GM06990 (cell line): ENCODE results near the gene NTHL1.

ENCODE experiments used
- DNase-seq: peaks from one replicate; pipeline ENCODE4 v3.0.0-alpha.2; 2011; ENCODE audit not compliant: insufficient read length; ENCODE audit errors: extremely low read depth
- H3K27me3 ChIP-seq: replicated peaks from 2 replicates; pipeline ENCODE4 v1.6.0; 2011; ENCODE audit warnings: low read length; ENCODE audit not compliant: control insufficient read depth, insufficient read depth
- H3K36me3 ChIP-seq: 2 replicates; pipeline ENCODE4 v1.5.1; 2011; ENCODE audit warnings: low read length; ENCODE audit not compliant: control insufficient read depth, insufficient read depth
- H3K4me3 ChIP-seq: replicated peaks from 2 replicates; pipeline ENCODE4 v1.5.1; 2011; ENCODE audit warnings: low read depth, mild to moderate bottlenecking, control low read depth, low read length
- TF ChIP-seq, protein P1 (sequence below): IDR thresholded peaks from 2 replicates; pipeline ENCODE4 v1.5.1; 2011; ENCODE audit warnings: low read length, control low read depth, mild to moderate bottlenecking, inconsistent platforms; ENCODE audit not compliant: insufficient read depth, poor library complexity, severe bottlenecking

The NTHL1 gene

DNA sequence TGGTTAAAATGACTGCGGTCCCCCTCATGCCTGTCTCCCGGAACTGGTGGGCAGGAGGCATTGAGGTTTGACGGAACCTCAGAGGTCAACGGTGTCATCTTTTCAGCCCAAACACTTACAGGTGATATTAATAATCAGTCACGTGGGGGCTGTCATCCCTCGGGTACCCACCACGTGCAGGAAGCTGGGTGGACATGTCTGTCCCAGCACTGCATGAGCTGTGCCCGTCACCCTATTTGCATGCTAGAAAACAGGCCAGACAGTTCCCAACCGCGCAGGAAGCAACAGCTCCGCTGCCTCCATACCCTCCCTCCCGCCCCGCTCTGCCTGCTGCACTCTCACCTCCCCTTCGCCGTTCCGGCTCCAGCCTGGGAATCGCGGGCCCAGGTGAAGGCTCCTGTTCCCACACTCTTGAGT, 56.5 kb downstream of the NTHL1 start:
- H3K27me3 ChIP-seq = no peaks in the 10 kb centered on the region
- peaks cover 5% of the 10 kb centered on the region for H3K36me3 ChIP-seq
- DNase-seq = peak; percentile 76
- TF ChIP-seq, protein P1, sequence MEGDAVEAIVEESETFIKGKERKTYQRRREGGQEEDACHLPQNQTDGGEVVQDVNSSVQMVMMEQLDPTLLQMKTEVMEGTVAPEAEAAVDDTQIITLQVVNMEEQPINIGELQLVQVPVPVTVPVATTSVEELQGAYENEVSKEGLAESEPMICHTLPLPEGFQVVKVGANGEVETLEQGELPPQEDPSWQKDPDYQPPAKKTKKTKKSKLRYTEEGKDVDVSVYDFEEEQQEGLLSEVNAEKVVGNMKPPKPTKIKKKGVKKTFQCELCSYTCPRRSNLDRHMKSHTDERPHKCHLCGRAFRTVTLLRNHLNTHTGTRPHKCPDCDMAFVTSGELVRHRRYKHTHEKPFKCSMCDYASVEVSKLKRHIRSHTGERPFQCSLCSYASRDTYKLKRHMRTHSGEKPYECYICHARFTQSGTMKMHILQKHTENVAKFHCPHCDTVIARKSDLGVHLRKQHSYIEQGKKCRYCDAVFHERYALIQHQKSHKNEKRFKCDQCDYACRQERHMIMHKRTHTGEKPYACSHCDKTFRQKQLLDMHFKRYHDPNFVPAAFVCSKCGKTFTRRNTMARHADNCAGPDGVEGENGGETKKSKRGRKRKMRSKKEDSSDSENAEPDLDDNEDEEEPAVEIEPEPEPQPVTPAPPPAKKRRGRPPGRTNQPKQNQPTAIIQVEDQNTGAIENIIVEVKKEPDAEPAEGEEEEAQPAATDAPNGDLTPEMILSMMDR = no peak
- H3K4me3 ChIP-seq = peak overlapping the region; percentile 61

DNA sequence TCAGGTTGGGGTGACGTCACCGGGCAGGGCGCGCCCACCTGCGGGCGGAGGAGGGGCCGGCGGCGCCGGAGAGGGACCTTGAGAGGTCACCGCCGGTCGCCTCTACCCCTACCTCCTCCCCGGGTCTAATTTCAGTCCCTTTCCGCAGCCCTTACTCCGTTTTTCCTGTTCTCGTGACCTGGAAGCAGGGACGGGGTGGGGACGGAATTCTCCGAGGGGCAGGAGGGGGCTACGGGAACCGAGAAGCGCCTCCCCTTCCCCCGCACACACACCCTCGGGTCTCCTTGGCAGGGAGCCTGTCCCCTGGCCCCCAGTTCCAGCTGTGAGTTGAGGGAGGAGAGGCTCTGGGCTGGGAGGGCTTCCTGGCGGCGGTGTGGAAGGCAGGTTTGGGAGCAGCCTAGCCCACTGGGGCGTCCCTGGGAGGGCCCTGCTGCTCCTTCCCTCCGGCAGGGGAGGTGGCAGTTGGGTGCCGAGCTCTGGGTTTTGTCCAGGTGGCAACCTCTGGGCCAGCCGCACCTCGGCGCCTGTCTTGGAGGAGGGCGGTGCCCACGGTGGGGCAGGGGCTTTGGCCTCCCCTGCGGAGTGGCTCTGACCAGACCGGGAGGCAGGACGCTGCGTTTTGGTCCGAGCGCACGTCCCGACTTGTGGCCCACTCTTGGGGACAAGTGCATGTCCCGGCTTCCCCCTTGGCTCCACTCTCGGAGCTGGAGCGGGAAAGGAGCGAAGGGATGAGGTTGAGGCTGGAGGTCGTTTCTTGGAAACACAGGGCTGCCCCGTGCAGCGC, 57.1 kb downstream of the NTHL1 start:
- H3K27me3 ChIP-seq = no peaks in the 10 kb centered on the region

DNA sequence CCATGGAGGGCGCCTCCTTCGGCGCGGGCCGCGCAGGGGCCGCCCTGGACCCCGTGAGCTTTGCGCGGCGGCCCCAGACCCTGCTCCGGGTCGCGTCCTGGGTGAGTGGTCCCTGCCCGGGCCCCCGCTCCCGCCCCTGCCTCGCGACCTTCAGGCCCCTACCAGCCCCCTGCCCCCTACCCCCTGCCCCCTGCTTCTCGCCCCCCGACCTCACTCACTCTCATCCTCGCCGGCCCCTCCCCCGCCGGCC, 57.6 kb downstream of the NTHL1 start:
- Histone ChIP-seq H3K27me3 (no peaks in the 10 kb centered on the region), H3K36me3 (peaks cover 11% of the 10 kb centered on the region), H3K4me3 (peak overlapping the region; percentile 61)
- DNase-seq = no peak
- TF ChIP-seq, protein P1 = no peak

More for the DNA sequence above, 57.1 kb downstream of the NTHL1 start:
- TF ChIP-seq, protein P1 = no peak
- peak overlapping the region; percentile 61 for H3K4me3 ChIP-seq
- H3K36me3 ChIP-seq = peaks cover 11% of the 10 kb centered on the region
- no peak for DNase-seq
